ENCODE results near the gene MYO16. TPM values are rescaled to one million over a fixed set of nuclear protein-coding genes. Genes with fewer than 3 reads are reported as not detected.

Gene MYO16
- total and polyA plus RNA-seq, 2 of the 4 experiments (the other 2 are of a cell fraction) = under 0.01 to 0.03 TPM

DNA sequence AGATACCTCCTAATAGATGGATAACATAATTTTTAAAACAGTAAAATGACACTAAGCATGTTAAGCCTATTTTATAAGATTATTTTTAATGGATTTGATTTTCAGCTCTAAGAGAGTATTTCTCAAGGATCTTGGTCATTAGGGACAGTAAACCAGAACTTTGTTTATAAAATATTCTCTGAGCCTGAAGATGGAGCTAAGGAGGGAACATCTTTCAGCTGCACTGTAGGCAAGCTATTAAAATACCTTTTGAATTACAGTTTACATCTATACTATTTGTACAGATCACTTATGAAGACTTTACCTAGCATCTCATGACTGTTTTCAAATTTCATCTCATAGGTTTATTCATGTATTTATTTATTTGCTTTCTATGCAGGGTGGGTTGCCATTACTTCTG, 345.3 kb downstream of the MYO16 start:
- ATAC-seq (ENCODE audit: low read depth) (peak; percentile 48; the same call in 1 of the 2 replicates), DNase-seq (no peak)
- dilution Hi-C loops (cut with HindIII; ENCODE audit: low sequenced_read_pairs, unreplicated experiment) (no loop called here), in situ Hi-C loops (cut with MboI; ENCODE audit: low sequenced_read_pairs) (no loop called here), intact Hi-C loops (cut with micrococcal nuclease) (no loop called here)
- H4K91ac ChIP-seq (ENCODE audit: insufficient read depth, low read depth, low read length) = no peak overlapping the region
- H2BK15ac ChIP-seq (ENCODE audit: low read depth, low read length) = no peak overlapping the region
- H3K4ac ChIP-seq (ENCODE audit: low read depth, low read length) = no peak overlapping the region
- no peak overlapping the region for H2BK20ac ChIP-seq (ENCODE audit: low read depth, low read length)
- no peak overlapping the region for H4K8ac ChIP-seq (ENCODE audit: low read depth in 2 of 2, low read length in 2 of 2)
- no peak overlapping the region for H3K23ac ChIP-seq (ENCODE audit: low read depth, low read length)
- H2AK9ac ChIP-seq (replicated peaks; ENCODE audit: low read depth, low read length, poor library complexity) = no peak overlapping the region
- no peaks in the 10 kb centered on the region for H4K20me1 ChIP-seq (ENCODE audit: insufficient read depth, low read length)
- H3K27me3 ChIP-seq (ENCODE audit: control insufficient read depth, insufficient read depth, low read length) = no peaks in the 10 kb centered on the region
- H3K4me1 ChIP-seq (ENCODE audit: control insufficient read depth, insufficient read depth, low read length) = no peaks in the 10 kb centered on the region
- H2AK5ac ChIP-seq (ENCODE audit: low read depth, low read length) = no peak overlapping the region
- no peaks in the 10 kb centered on the region for H3K79me1 ChIP-seq (ENCODE audit: low read depth in 1 of 2, low read length in 2 of 2)
- TF ChIP-seq BHLHE40 (IDR thresholded peaks at IDR 0.05; ENCODE audit: low read depth, low read length) (no peak), RAD21 (IDR thresholded peaks at IDR 0.05; ENCODE audit: low read length) (0 out of 2 replicates have a peak, but pooled peaks have one; percentile 12)
- TF ChIP-seq, protein P1, sequence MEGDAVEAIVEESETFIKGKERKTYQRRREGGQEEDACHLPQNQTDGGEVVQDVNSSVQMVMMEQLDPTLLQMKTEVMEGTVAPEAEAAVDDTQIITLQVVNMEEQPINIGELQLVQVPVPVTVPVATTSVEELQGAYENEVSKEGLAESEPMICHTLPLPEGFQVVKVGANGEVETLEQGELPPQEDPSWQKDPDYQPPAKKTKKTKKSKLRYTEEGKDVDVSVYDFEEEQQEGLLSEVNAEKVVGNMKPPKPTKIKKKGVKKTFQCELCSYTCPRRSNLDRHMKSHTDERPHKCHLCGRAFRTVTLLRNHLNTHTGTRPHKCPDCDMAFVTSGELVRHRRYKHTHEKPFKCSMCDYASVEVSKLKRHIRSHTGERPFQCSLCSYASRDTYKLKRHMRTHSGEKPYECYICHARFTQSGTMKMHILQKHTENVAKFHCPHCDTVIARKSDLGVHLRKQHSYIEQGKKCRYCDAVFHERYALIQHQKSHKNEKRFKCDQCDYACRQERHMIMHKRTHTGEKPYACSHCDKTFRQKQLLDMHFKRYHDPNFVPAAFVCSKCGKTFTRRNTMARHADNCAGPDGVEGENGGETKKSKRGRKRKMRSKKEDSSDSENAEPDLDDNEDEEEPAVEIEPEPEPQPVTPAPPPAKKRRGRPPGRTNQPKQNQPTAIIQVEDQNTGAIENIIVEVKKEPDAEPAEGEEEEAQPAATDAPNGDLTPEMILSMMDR (conservative IDR thresholded peaks at IDR 0.05; ENCODE audit: low read depth, low read length) = peak; percentile 22; the same call in 1 of the 2 replicates
- H4K5ac ChIP-seq (ENCODE audit: low read depth, low read length) = no peak overlapping the region
- no peak overlapping the region for H3K4me2 ChIP-seq (ENCODE audit: low read depth, low read length)
- H3K27ac ChIP-seq (ENCODE audit: insufficient read depth, low read length) = no peak overlapping the region
- H3K18ac ChIP-seq (ENCODE audit: low read depth, low read length) = no peak overlapping the region
- no peaks in the 10 kb centered on the region for H3K9me3 ChIP-seq (ENCODE audit: control insufficient read depth, insufficient read depth, low read length)
- no peak overlapping the region for H3K4me3 ChIP-seq (ENCODE audit: insufficient read depth, low read depth, low read length)
- CTCF ChIA-PET = interaction anchor here (0.6 to 0.8 kb wide), 5 partner anchors 11 to 1654 kb away, joined by 3 read pairs; no protein-coding TSS in a partner anchor
- no peak overlapping the region for H2BK120ac ChIP-seq (ENCODE audit: low read depth, low read length)
- no peaks in the 10 kb centered on the region for H3K9me1 ChIP-seq (ENCODE audit: insufficient read depth, low read length)
- H3K14ac ChIP-seq (replicated peaks; ENCODE audit: low read depth, low read length) = no peak overlapping the region
- H3K36me3 ChIP-seq (ENCODE audit: control insufficient read depth, insufficient read depth, low read length) = no peaks in the 10 kb centered on the region
- H2BK5ac ChIP-seq (ENCODE audit: low read depth, low read length, poor library complexity, severe bottlenecking) = no peak overlapping the region
- POLR2A ChIA-PET (ENCODE audit: unreplicated experiment) = no interaction called here
- H2AFZ ChIP-seq (replicated peaks; ENCODE audit: low read length, poor library complexity) = no peak overlapping the region
- H3K9ac ChIP-seq (ENCODE audit: low read depth, low read length) = no peak overlapping the region
- BruUV-seq (replicated peaks) = no TSS peak
- H3K56ac ChIP-seq (ENCODE audit: extremely low read depth, insufficient read depth, low read length) = no peak overlapping the region
